Activated CD4-positive, alpha-beta T cell treated with anti-CD3 and anti-CD28 coated beads for 36 hours (primary cell): ENCODE data around the gene SCRG1. TPM values are rescaled to one million over a fixed set of nuclear protein-coding genes. Genes with fewer than 3 reads are reported as not detected.
A peak's percentile ranks its signal among the peaks of the same experiment; 100 is the strongest.

ENCODE experiments used
- ATAC-seq: fragments of 200-7000 bp; cut with Tn5 transposase; one replicate; pipeline ENCODE4 v1.10.0; 2021; ENCODE audit warnings: mild to moderate bottlenecking, moderate library complexity
- CTCF ChIA-PET: fragments of 350-600 bp; sonication (Branson Sonifier 250); formaldehyde crosslinking; loops from one replicate; lab custom pipeline; 2021; ENCODE audit warnings: antibody characterized with exemption; lab: Charles Lee
- POLR2A ChIA-PET: fragments of 350-600 bp; sonication (Branson Sonifier 250); formaldehyde crosslinking; loops from one replicate; lab custom pipeline; 2021; ENCODE audit warnings: antibody characterized with exemption, inconsistent platforms; lab: Charles Lee
- DNase-seq: peaks from one replicate; pipeline ENCODE4 v3.0.0-alpha.2; 2020
- H3K27ac Mint-ChIP-seq: one replicate; pipeline ENCODE4 v1.8.0; 2021; ENCODE audit warnings: mixed read lengths
- H3K27me3 Mint-ChIP-seq: one replicate; pipeline ENCODE4 v1.8.0; 2021; ENCODE audit warnings: mixed read lengths
- H3K36me3 Mint-ChIP-seq: one replicate; pipeline ENCODE4 v1.8.0; 2021; ENCODE audit warnings: low read depth, mixed read lengths
- H3K4me1 Mint-ChIP-seq: one replicate; pipeline ENCODE4 v1.8.0; 2021; ENCODE audit warnings: mixed read lengths
- H3K4me3 Mint-ChIP-seq: one replicate; pipeline ENCODE4 v1.8.0; 2021; ENCODE audit warnings: mild to moderate bottlenecking, moderate library complexity, mixed read lengths
- H3K9me3 Mint-ChIP-seq: one replicate; pipeline ENCODE4 v1.8.0; 2021; ENCODE audit warnings: low read depth, mixed read lengths
- intact Hi-C, 2 experiments: fragments of 100-400 bp; cut with DNase I in 1 of 2; cut with micrococcal nuclease in 1 of 2; formaldehyde crosslinking; loops; one replicate each; pipeline versions ENCODE4 v1.14.2 to v1.15.1; 2022 to 2024; cut with DNase I, micrococcal nuclease
- total RNA-seq, 2 experiments: library from RNA; stranded (reverse); gene quantifications; one replicate each; pipeline ENCODE4 v1.2.3, GENCODE V29; 2021

Gene SCRG1
- total RNA-seq, 2 experiments from 2014 or later = not detected

- CTCF ChIA-PET = interaction anchor here (1.0 to 5.6 kb wide), 3 partner anchors 8 to 92 kb away, joined by 3 to 32 read pairs (median 5); no protein-coding TSS in a partner anchor
- no peaks in the 10 kb centered on the region for H3K36me3 Mint-ChIP-seq
- no peaks in the 10 kb centered on the region for H3K9me3 Mint-ChIP-seq
- intact Hi-C loops = no loop called here
- no peaks in the 10 kb centered on the region for H3K27me3 Mint-ChIP-seq
- ATAC-seq (no peak), DNase-seq (no peak)
- POLR2A ChIA-PET = interaction anchor here (0.6 kb wide), 1 partner anchor 30 kb away, joined by 4 read pairs; no protein-coding TSS in a partner anchor
- peaks cover 3% of the 10 kb centered on the region for H3K4me1 Mint-ChIP-seq
- H3K4me3 Mint-ChIP-seq = no peak overlapping the region
- no peak overlapping the region for H3K27ac Mint-ChIP-seq
These were observed 12.3 kb upstream of the SCRG1 start for GRCh38 chr4:173411106-173411693.

- H3K27me3 Mint-ChIP-seq = no peaks in the 10 kb centered on the region
- intact Hi-C loops = no loop called here
- ChIA-PET CTCF (interaction anchor here (0.6 to 5.6 kb wide), 3 partner anchors 16 to 108 kb away, joined by 3 to 32 read pairs (median 11); no protein-coding TSS in a partner anchor), POLR2A (no interaction called here)
- DNase-seq = no peak
- no peaks in the 10 kb centered on the region for H3K36me3 Mint-ChIP-seq
- H3K9me3 Mint-ChIP-seq = no peaks in the 10 kb centered on the region
- no peak overlapping the region for H3K4me3 Mint-ChIP-seq
- ATAC-seq = no peak
- H3K27ac Mint-ChIP-seq = no peak overlapping the region
- H3K4me1 Mint-ChIP-seq = peaks cover 8% of the 10 kb centered on the region
These were observed 11.2 kb upstream of the SCRG1 start for GRCh38 chr4:173410079-173410478.

GRCh38 chr4:173405840-173406606 lies 7.1 kb upstream of the SCRG1 start:
- ChIA-PET POLR2A (no interaction called here), CTCF (interaction anchor here (1.5 kb wide), 1 partner anchor 112 kb away, joined by 5 read pairs; no protein-coding TSS in a partner anchor)
- peak; percentile 78 for ATAC-seq
- peaks cover 8% of the 10 kb centered on the region for H3K4me1 Mint-ChIP-seq
- H3K36me3 Mint-ChIP-seq = no peaks in the 10 kb centered on the region
- intact Hi-C loops = no loop called here
- no peak overlapping the region for H3K4me3 Mint-ChIP-seq
- no peaks in the 10 kb centered on the region for H3K27me3 Mint-ChIP-seq
- DNase-seq = no peak
- H3K9me3 Mint-ChIP-seq = no peaks in the 10 kb centered on the region
- H3K27ac Mint-ChIP-seq = no peak overlapping the region

- no peaks in the 10 kb centered on the region for H3K9me3 Mint-ChIP-seq
- intact Hi-C loops = no loop called here
- DNase-seq (no peak), ATAC-seq (no peak)
- no peak overlapping the region for H3K27ac Mint-ChIP-seq
- H3K4me1 Mint-ChIP-seq = peaks cover 8% of the 10 kb centered on the region
- ChIA-PET CTCF (interaction anchor here (0.7 to 1.8 kb wide), 3 partner anchors 17 to 116 kb away, joined by 3 to 6 read pairs (median 3); no protein-coding TSS in a partner anchor), POLR2A (no interaction called here)
- H3K36me3 Mint-ChIP-seq = no peaks in the 10 kb centered on the region
- no peak overlapping the region for H3K4me3 Mint-ChIP-seq
- no peaks in the 10 kb centered on the region for H3K27me3 Mint-ChIP-seq
These were observed 5.5 kb upstream of the SCRG1 start for GRCh38 chr4:173404296-173404865.

GRCh38 chr4:173403051-173403450 lies 4.1 kb upstream of the SCRG1 start:
- CTCF ChIA-PET = interaction anchor here (0.7 to 1.8 kb wide), 7 partner anchors 13 to 142 kb away, joined by 3 to 6 read pairs (median 5); no protein-coding TSS in a partner anchor
- H3K36me3 Mint-ChIP-seq = no peaks in the 10 kb centered on the region
- intact Hi-C loops = no loop called here
- H3K27me3 Mint-ChIP-seq = no peaks in the 10 kb centered on the region
- H3K9me3 Mint-ChIP-seq = no peaks in the 10 kb centered on the region
- no peak overlapping the region for H3K27ac Mint-ChIP-seq
- DNase-seq (no peak), ATAC-seq (no peak)
- H3K4me1 Mint-ChIP-seq = peaks cover 8% of the 10 kb centered on the region
- H3K4me3 Mint-ChIP-seq = no peak overlapping the region
- POLR2A ChIA-PET = no interaction called here

- Mint-ChIP-seq H3K9me3 (no peaks in the 10 kb centered on the region), H3K4me1 (peaks cover 4% of the 10 kb centered on the region)
These were observed 2.1 kb upstream of the SCRG1 start for GRCh38 chr4:173401063-173401462.

GRCh38 chr4:173398220-173398619 lies 696 bp downstream of the SCRG1 start:
- Mint-ChIP-seq H3K27me3 (peaks cover 4% of the 10 kb centered on the region), H3K4me3 (no peak overlapping the region), H3K36me3 (no peaks in the 10 kb centered on the region), H3K27ac (no peak overlapping the region), H3K4me1 (no peaks in the 10 kb centered on the region), H3K9me3 (no peaks in the 10 kb centered on the region)
- CTCF ChIA-PET = interaction anchor here (1.1 to 1.2 kb wide), 3 partner anchors 17 to 97 kb away, joined by 3 to 6 read pairs (median 3); no protein-coding TSS in a partner anchor
- ATAC-seq (no peak), DNase-seq (no peak)
- POLR2A ChIA-PET = no interaction called here
- intact Hi-C loops = no loop called here

More at GRCh38 chr4:173401063-173401462, 2.1 kb upstream of the SCRG1 start:
- ATAC-seq = no peak
- H3K4me3 Mint-ChIP-seq = no peak overlapping the region
- POLR2A ChIA-PET = no interaction called here
- H3K36me3 Mint-ChIP-seq = no peaks in the 10 kb centered on the region
- DNase-seq = no peak
- CTCF ChIA-PET = no interaction called here
- no peak overlapping the region for H3K27ac Mint-ChIP-seq
- intact Hi-C loops = no loop called here
- H3K27me3 Mint-ChIP-seq = peaks cover 1% of the 10 kb centered on the region

- H3K36me3 Mint-ChIP-seq = no peaks in the 10 kb centered on the region
- CTCF ChIA-PET = interaction anchor here (0.8 to 1.2 kb wide), 5 partner anchors 13 to 96 kb away, joined by 3 to 6 read pairs (median 3); no protein-coding TSS in a partner anchor
These were observed 1.3 kb downstream of the SCRG1 start for GRCh38 chr4:173397604-173398003.

GRCh38 chr4:173391701-173392100 lies 7.2 kb downstream of the SCRG1 start:
- no peaks in the 10 kb centered on the region for H3K9me3 Mint-ChIP-seq
- intact Hi-C loops = no loop called here
- H3K4me3 Mint-ChIP-seq = no peak overlapping the region
- ChIA-PET POLR2A (no interaction called here), CTCF (interaction anchor here (1.3 kb wide), 1 partner anchor 90 kb away, joined by 7 read pairs; no protein-coding TSS in a partner anchor)
- H3K4me1 Mint-ChIP-seq = no peaks in the 10 kb centered on the region
- H3K36me3 Mint-ChIP-seq = no peaks in the 10 kb centered on the region
- H3K27ac Mint-ChIP-seq = no peak overlapping the region
- DNase-seq = no peak
- ATAC-seq = no peak
- H3K27me3 Mint-ChIP-seq = peaks cover 6% of the 10 kb centered on the region

More at GRCh38 chr4:173397604-173398003, 1.3 kb downstream of the SCRG1 start:
- no peaks in the 10 kb centered on the region for H3K4me1 Mint-ChIP-seq
- H3K27ac Mint-ChIP-seq = no peak overlapping the region
- intact Hi-C loops = no loop called here
- no peaks in the 10 kb centered on the region for H3K9me3 Mint-ChIP-seq
- ATAC-seq = no peak
- peaks cover 4% of the 10 kb centered on the region for H3K27me3 Mint-ChIP-seq
- POLR2A ChIA-PET = no interaction called here
- H3K4me3 Mint-ChIP-seq = no peak overlapping the region
- no peak for DNase-seq

GRCh38 chr4:173386751-173387150 lies 12.2 kb downstream of the SCRG1 start:
- no peak for ATAC-seq
- CTCF ChIA-PET = interaction anchor here (0.7 kb wide), 1 partner anchor 374 kb away, joined by 3 read pairs; no protein-coding TSS in a partner anchor
- POLR2A ChIA-PET = no interaction called here

GRCh38 chr4:173382349-173382748 lies 16.6 kb downstream of the SCRG1 start:
- DNase-seq = no peak
- intact Hi-C loops = no loop called here
- ChIA-PET CTCF (interaction anchor here (1.3 to 1.4 kb wide), 2 partner anchors 8 to 59 kb away, joined by 3 to 4 read pairs; no protein-coding TSS in a partner anchor), POLR2A (no interaction called here)
- Mint-ChIP-seq H3K27ac (no peak overlapping the region), H3K4me3 (no peak overlapping the region), H3K27me3 (no peaks in the 10 kb centered on the region), H3K9me3 (no peaks in the 10 kb centered on the region), H3K4me1 (no peaks in the 10 kb centered on the region), H3K36me3 (no peaks in the 10 kb centered on the region)
- no peak for ATAC-seq

More at GRCh38 chr4:173386751-173387150, 12.2 kb downstream of the SCRG1 start:
- no peak overlapping the region for H3K27ac Mint-ChIP-seq
- H3K9me3 Mint-ChIP-seq = no peaks in the 10 kb centered on the region
- H3K27me3 Mint-ChIP-seq = peaks cover 3% of the 10 kb centered on the region
- no peak for DNase-seq
- no peaks in the 10 kb centered on the region for H3K36me3 Mint-ChIP-seq
- intact Hi-C loops = no loop called here
- H3K4me1 Mint-ChIP-seq = no peaks in the 10 kb centered on the region
- H3K4me3 Mint-ChIP-seq = no peak overlapping the region
